GM23248 (cell line): ENCODE measurements around the gene ANTKMT.

Experiments
- EZH2 ChIP-seq: fragments of 200-600 bp; sonication (generic); IDR thresholded peaks from 2 replicates; pipeline ENCODE4 v1.6.1; 2018; ENCODE audit warnings: antibody characterized with exemption, mild to moderate bottlenecking; ENCODE audit not compliant: insufficient read depth, poor library complexity, severe bottlenecking
- EZH2phosphoT487 ChIP-seq: fragments of 200-600 bp; sonication (generic); IDR thresholded peaks from 2 replicates; pipeline ENCODE4 v1.6.1; 2018; ENCODE audit warnings: antibody characterized with exemption, moderate library complexity, mild to moderate bottlenecking, low read depth; ENCODE audit not compliant: insufficient read depth

GRCh38 chr16:720990-721764 is at the start of gene ANTKMT:
- TF ChIP-seq EZH2phosphoT487 (no peak), EZH2 (no peak)
